ENCODE results near the gene ABHD3.
"Not testable (repeated sequence)": the region's sequence is repeated elsewhere in the genome, so short reads cannot be mapped to it uniquely, and the experiment has no call there.

ABHD3 gene

DNA sequence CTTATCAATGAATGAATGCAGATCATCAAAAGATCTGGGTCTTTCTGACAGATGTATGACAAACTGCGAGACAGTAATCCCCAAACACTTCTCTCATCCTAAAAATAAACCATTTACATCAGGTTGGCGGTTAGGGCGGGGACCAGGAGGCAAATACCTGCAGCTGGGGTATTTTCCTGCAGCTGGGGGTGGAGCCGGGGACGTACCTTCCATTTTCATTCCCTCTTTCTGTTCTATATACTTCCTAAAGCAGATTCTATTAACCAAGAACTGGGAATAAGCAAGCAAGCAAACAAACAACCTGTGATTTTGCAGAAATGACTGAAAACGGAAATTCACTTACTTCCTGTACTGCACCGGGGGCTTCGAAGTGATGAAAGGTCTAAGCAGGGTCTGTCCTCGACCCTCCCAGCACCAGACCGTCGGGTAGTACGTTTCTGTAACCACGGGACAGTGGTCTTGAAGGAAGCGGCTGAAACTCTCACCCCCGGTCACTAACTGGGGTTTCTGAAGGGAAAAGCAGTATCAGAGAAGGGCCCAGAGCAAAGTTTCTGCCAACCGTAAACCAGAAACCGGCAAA, 1.2 kb downstream of the ABHD3 start:
- no peaks in the 10 kb centered on the region for H3K27me3 ChIP-seq (ENCODE audit: control insufficient read depth in 1 of 2, insufficient read depth in 2 of 2, low read length in 2 of 2)
- peaks cover 7 to 15% of the 10 kb centered on the region in 2 donors for H3K4me1 ChIP-seq (ENCODE audit: control insufficient read depth in 1 of 2, insufficient read depth in 2 of 2, low read length in 2 of 2)
- no peaks in the 10 kb centered on the region for H3K9me3 ChIP-seq (ENCODE audit: control insufficient read depth in 1 of 2, low read length in 2 of 2)
- peak overlapping the region; percentile 26 for H3K27ac ChIP-seq (ENCODE audit: low read depth, low read length)
- no peaks in the 10 kb centered on the region for H3K36me3 ChIP-seq (ENCODE audit: control insufficient read depth in 1 of 2, insufficient read depth in 2 of 2, low read length in 2 of 2)
- H3K4me3 ChIP-seq (ENCODE audit: low read depth in 1 of 2, low read length in 2 of 2), result peak overlapping the region; percentile 81 to 94
- H3K9ac ChIP-seq (ENCODE audit: low read depth in 1 of 2, low read length in 2 of 2), result peak overlapping the region; percentile 81 to 97

DNA sequence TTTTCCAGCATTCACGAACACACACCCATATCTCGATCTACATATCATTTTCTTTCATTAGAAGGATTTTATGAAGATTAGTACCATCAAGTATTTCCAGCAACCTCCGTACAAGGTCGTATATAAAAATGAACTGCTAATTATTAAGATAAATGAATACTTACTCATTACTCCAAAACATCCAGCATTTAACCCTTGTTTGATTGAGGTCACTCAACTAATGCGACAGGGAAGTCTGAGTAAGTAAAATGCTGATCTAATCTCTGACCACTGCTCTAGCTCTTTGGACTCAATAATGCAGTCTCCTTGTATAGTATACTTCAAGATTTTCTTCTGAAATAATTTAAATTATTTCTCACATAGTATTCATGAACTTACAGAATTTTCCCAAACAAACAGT, 2.0 kb downstream of the ABHD3 start:
- Histone ChIP-seq H3K4me1 (ENCODE audit: control insufficient read depth in 1 of 2, insufficient read depth in 2 of 2, low read length in 2 of 2) (peaks cover 7 to 15% of the 10 kb centered on the region in 2 donors), H3K36me3 (ENCODE audit: control insufficient read depth in 1 of 2, insufficient read depth in 2 of 2, low read length in 2 of 2) (no peaks in the 10 kb centered on the region), H3K27ac (ENCODE audit: low read depth, low read length) (no peak overlapping the region), H3K9ac (ENCODE audit: low read depth in 1 of 2, low read length in 2 of 2) (no peak overlapping the region), H3K4me3 (ENCODE audit: low read depth in 1 of 2, low read length in 2 of 2) (peak overlapping the region in 1 of 2 donors; percentile 94), H3K9me3 (ENCODE audit: control insufficient read depth in 1 of 2, low read length in 2 of 2) (no peaks in the 10 kb centered on the region), H3K27me3 (ENCODE audit: control insufficient read depth in 1 of 2, insufficient read depth in 2 of 2, low read length in 2 of 2) (no peaks in the 10 kb centered on the region)

DNA sequence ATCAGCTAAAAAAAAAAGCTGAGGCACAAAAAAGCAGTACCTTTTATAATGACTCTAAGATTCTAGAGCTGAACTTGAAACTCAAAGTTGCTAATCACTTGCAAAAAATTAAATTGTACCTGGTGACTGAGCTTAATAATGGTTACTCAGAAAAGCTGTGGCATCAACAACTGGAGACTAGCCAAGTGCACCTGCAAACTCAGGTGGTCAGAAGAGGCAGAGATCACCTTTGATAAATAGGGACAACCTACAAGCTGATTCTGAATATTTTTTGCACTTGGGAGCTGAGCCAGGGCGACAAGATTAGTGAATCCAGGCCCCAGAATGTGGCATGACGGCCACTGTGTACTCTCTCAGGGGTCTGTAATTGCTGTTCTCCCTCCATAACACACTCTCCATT, 3.0 kb downstream of the ABHD3 start:
- no peaks in the 10 kb centered on the region for H3K9me3 ChIP-seq (ENCODE audit: control insufficient read depth in 1 of 2, low read length in 2 of 2)
- no peaks in the 10 kb centered on the region for H3K27me3 ChIP-seq (ENCODE audit: control insufficient read depth in 1 of 2, insufficient read depth in 2 of 2, low read length in 2 of 2)
- no peaks in the 10 kb centered on the region for H3K36me3 ChIP-seq (ENCODE audit: control insufficient read depth in 1 of 2, insufficient read depth in 2 of 2, low read length in 2 of 2)
- no peak overlapping the region for H3K27ac ChIP-seq (ENCODE audit: low read depth, low read length)
- no peak overlapping the region for H3K4me3 ChIP-seq (ENCODE audit: low read depth in 1 of 2, low read length in 2 of 2)
- H3K4me1 ChIP-seq (ENCODE audit: control insufficient read depth in 1 of 2, insufficient read depth in 2 of 2, low read length in 2 of 2), result peaks cover 7 to 15% of the 10 kb centered on the region in 2 donors
- H3K9ac ChIP-seq (ENCODE audit: low read depth in 1 of 2, low read length in 2 of 2), result no peak overlapping the region

DNA sequence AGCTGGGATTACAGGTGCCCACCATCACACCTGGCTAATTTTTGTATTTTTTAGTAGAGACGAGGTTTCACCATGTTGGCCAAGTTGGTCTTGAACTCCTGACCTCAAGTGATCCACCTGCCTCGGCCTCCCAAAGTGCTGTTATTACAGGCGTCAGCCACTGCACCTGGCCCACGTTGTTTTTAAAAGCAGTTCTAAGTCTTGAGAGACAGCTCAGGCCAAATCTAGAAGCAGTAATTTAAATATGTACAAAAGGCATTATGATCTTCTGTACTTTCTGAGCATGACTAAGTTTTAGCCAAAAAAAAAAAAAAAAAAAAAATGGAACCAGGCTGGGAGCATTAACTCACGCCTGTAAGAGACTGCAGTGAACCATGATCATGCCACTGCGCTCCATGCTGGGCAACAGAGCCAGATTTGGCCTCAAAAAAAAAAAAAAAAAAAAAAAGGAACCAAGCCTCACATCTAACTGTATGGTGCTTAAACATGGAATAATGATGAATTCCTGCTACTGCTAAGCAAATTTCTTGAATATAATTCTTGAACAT, 4.0 kb downstream of the ABHD3 start:
- peaks cover 7 to 15% of the 10 kb centered on the region in 2 donors for H3K4me1 ChIP-seq (ENCODE audit: control insufficient read depth in 1 of 2, insufficient read depth in 2 of 2, low read length in 2 of 2)
- no peak overlapping the region for H3K9ac ChIP-seq (ENCODE audit: low read depth in 1 of 2, low read length in 2 of 2)
- no peaks in the 10 kb centered on the region for H3K27me3 ChIP-seq (ENCODE audit: control insufficient read depth in 1 of 2, insufficient read depth in 2 of 2, low read length in 2 of 2)
- no peak overlapping the region for H3K4me3 ChIP-seq (ENCODE audit: low read depth in 1 of 2, low read length in 2 of 2)
- H3K36me3 ChIP-seq (ENCODE audit: control insufficient read depth in 1 of 2, insufficient read depth in 2 of 2, low read length in 2 of 2), result no peaks in the 10 kb centered on the region
- no peaks in the 10 kb centered on the region for H3K9me3 ChIP-seq (ENCODE audit: control insufficient read depth in 1 of 2, low read length in 2 of 2)
- H3K27ac ChIP-seq (ENCODE audit: low read depth, low read length), result no peak overlapping the region

DNA sequence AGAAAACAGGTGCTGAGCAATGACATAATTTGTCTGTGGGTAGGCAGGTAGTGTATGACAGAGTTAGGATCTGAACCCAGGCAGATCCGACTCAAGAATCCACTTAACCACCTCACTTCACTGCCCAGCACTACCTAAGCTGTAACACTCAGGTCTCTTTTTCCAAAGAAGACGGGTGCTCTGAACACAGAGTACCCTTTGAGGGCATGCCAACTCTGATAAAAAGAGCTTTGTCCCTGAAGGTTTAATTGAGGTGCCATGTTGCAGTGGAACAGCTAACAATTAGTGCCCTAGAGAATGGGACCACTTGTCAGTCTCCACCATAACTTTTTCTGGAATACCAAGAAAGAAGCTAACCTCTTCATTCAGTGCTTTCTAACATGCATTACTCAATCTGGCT, 11.3 kb downstream of the ABHD3 start:
- H3K9ac ChIP-seq (ENCODE audit: low read depth in 1 of 2, low read length in 2 of 2), result no peak overlapping the region
- H3K27ac ChIP-seq (ENCODE audit: low read depth, low read length), result no peak overlapping the region
- no peaks in the 10 kb centered on the region for H3K4me1 ChIP-seq (ENCODE audit: control insufficient read depth in 1 of 2, insufficient read depth in 2 of 2, low read length in 2 of 2)
- no peak overlapping the region for H3K4me3 ChIP-seq (ENCODE audit: low read depth in 1 of 2, low read length in 2 of 2)
- peaks cover 0 to 3% of the 10 kb centered on the region in 2 donors for H3K9me3 ChIP-seq (ENCODE audit: control insufficient read depth in 1 of 2, low read length in 2 of 2)
- H3K27me3 ChIP-seq (ENCODE audit: control insufficient read depth in 1 of 2, insufficient read depth in 2 of 2, low read length in 2 of 2), result no peaks in the 10 kb centered on the region
- H3K36me3 ChIP-seq (ENCODE audit: control insufficient read depth in 1 of 2, insufficient read depth in 2 of 2, low read length in 2 of 2), result peaks cover 7 to 20% of the 10 kb centered on the region in 2 donors

DNA sequence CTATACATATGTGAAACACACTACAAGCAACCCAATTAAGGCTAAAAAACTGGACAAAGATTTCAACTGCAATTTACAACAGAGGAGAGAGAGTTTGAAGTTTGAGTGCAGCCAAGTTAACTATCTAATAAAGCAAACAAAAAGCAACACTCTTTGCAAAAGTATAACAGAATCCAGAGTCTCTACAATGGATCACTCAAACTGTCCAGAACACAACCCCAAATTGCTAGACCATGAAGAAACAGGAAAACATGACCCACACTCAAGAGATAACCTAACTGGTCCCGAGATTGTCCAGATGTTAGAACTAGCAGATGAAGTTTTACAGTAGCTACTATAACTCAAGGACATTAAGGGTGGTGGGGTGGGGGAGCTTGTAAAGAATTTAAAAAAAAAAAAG, 14.8 kb downstream of the ABHD3 start:
- Histone ChIP-seq H3K9me3 (ENCODE audit: control insufficient read depth in 1 of 2, low read length in 2 of 2) (peaks cover 0 to 3% of the 10 kb centered on the region in 2 donors), H3K27ac (ENCODE audit: low read depth, low read length) (no peak overlapping the region), H3K4me3 (ENCODE audit: low read depth in 1 of 2, low read length in 2 of 2) (no peak overlapping the region), H3K4me1 (ENCODE audit: control insufficient read depth in 1 of 2, insufficient read depth in 2 of 2, low read length in 2 of 2) (peaks cover 11% of the 10 kb centered on the region in 2 donors), H3K9ac (ENCODE audit: low read depth in 1 of 2, low read length in 2 of 2) (no peak overlapping the region), H3K27me3 (ENCODE audit: control insufficient read depth in 1 of 2, insufficient read depth in 2 of 2, low read length in 2 of 2) (no peaks in the 10 kb centered on the region), H3K36me3 (ENCODE audit: control insufficient read depth in 1 of 2, insufficient read depth in 2 of 2, low read length in 2 of 2) (peaks cover 12 to 19% of the 10 kb centered on the region in 2 donors)

DNA sequence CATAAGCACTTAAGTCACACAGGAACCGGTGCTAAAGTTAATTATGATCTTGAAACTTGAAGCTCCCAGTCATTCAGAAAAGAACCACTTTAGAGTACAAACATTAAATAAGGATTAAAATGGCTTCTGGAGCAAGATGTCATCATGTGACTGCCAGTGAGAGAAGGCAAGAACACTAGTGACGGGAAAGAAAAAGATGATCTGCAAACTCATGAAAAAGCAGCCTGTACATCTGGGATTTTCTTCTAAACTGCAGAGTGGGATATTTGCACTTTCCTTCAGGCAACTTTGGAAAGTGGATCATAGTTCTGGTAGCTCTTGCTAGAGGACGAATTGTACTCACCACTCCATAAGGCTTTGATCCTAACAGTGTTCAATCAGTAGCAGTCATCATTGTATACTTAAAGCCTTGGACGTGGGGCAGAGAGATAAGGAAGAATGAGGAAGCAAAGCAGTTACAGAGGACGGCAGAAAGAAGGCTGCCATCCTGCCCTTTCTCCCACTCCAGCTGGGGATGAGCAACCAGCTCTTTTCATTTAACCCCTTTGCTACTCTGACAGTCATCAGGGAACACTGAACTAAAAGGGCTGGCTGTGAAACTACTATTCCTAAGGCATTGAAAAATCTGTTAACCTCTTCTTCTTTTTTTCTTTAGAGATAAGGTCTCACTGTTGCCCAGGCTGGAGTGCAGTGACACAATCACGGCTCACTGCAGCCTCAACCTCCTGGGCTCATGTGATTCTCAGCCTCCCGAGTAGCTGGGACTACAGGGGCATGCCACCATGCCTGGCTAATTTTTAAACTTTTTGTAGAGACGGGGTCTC, 18.1 kb downstream of the ABHD3 start:
- Histone ChIP-seq H3K9ac (ENCODE audit: low read depth in 1 of 2, low read length in 2 of 2) (no peak overlapping the region), H3K27ac (ENCODE audit: low read depth, low read length) (no peak overlapping the region), H3K36me3 (ENCODE audit: control insufficient read depth in 1 of 2, insufficient read depth in 2 of 2, low read length in 2 of 2) (peaks cover 3 to 5% of the 10 kb centered on the region in 2 donors), H3K9me3 (ENCODE audit: control insufficient read depth in 1 of 2, low read length in 2 of 2) (peaks cover 0 to 3% of the 10 kb centered on the region in 2 donors), H3K4me3 (ENCODE audit: low read depth in 1 of 2, low read length in 2 of 2) (peak overlapping the region in 1 of 2 donors; percentile 33), H3K27me3 (ENCODE audit: control insufficient read depth in 1 of 2, insufficient read depth in 2 of 2, low read length in 2 of 2) (no peaks in the 10 kb centered on the region), H3K4me1 (ENCODE audit: control insufficient read depth in 1 of 2, insufficient read depth in 2 of 2, low read length in 2 of 2) (peaks cover 21% of the 10 kb centered on the region in 2 donors)

DNA sequence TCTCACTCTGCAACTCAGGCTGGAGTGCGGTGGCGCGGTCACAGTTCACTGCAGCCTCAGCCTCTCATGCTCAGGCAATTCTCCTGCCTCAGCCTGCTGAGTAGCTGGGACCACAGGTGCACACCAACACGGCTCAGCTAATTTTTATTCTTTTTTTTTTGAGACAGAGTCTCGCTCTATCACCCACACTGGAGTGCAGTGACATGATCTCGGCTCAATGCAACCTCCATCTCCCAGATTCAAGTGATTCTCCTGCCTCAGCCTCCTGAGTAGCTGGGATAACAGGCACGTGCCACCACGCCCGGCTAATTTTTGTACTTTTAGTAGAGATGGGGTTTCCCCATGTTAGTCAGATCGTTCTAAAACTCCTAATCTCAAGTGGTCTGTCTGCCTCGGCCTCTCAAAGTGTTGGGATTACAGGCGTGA, 19.0 kb downstream of the ABHD3 start:
- not testable (repeated sequence) for H3K9ac ChIP-seq (ENCODE audit: low read depth in 1 of 2, low read length in 2 of 2); H3K9me3 ChIP-seq (ENCODE audit: control insufficient read depth in 1 of 2, low read length in 2 of 2); H3K27ac ChIP-seq (ENCODE audit: low read depth, low read length); H3K4me3 ChIP-seq (ENCODE audit: low read depth in 1 of 2, low read length in 2 of 2); H3K27me3 ChIP-seq (ENCODE audit: control insufficient read depth in 1 of 2, insufficient read depth in 2 of 2, low read length in 2 of 2); H3K36me3 ChIP-seq (ENCODE audit: control insufficient read depth in 1 of 2, insufficient read depth in 2 of 2, low read length in 2 of 2)
- peaks cover 21 to 22% of the 10 kb centered on the region in 2 donors for H3K4me1 ChIP-seq (ENCODE audit: control insufficient read depth in 1 of 2, insufficient read depth in 2 of 2, low read length in 2 of 2)

DNA sequence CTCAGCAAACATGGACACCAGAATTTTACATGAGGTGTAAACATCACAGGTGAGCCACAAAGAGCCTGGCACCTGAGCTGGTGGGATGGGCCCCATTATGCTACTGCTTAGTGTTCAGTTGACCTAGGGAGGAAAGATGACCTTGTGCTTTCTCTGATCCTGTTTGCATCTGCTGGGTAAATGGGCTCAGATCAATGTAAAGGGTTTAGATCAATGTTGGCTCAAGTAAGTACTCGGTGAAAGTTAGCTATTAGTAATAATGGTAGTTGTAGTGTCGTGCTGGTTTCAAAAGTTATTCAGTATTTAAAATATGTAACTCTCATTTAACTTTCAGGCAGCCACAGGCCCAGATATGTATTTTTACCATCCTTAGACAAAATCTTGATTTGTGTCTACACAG, 19.8 kb downstream of the ABHD3 start:
- H3K9me3 ChIP-seq (ENCODE audit: control insufficient read depth in 1 of 2, low read length in 2 of 2), result peaks cover 0 to 2% of the 10 kb centered on the region in 2 donors
- H3K36me3 ChIP-seq (ENCODE audit: control insufficient read depth in 1 of 2, insufficient read depth in 2 of 2, low read length in 2 of 2), result peaks cover 0 to 5% of the 10 kb centered on the region in 2 donors
- H3K27me3 ChIP-seq (ENCODE audit: control insufficient read depth in 1 of 2, insufficient read depth in 2 of 2, low read length in 2 of 2), result no peaks in the 10 kb centered on the region
- H3K4me3 ChIP-seq (ENCODE audit: low read depth in 1 of 2, low read length in 2 of 2), result no peak overlapping the region
- H3K9ac ChIP-seq (ENCODE audit: low read depth in 1 of 2, low read length in 2 of 2), result no peak overlapping the region
- no peak overlapping the region for H3K27ac ChIP-seq (ENCODE audit: low read depth, low read length)
- peaks cover 21 to 25% of the 10 kb centered on the region in 2 donors for H3K4me1 ChIP-seq (ENCODE audit: control insufficient read depth in 1 of 2, insufficient read depth in 2 of 2, low read length in 2 of 2)

DNA sequence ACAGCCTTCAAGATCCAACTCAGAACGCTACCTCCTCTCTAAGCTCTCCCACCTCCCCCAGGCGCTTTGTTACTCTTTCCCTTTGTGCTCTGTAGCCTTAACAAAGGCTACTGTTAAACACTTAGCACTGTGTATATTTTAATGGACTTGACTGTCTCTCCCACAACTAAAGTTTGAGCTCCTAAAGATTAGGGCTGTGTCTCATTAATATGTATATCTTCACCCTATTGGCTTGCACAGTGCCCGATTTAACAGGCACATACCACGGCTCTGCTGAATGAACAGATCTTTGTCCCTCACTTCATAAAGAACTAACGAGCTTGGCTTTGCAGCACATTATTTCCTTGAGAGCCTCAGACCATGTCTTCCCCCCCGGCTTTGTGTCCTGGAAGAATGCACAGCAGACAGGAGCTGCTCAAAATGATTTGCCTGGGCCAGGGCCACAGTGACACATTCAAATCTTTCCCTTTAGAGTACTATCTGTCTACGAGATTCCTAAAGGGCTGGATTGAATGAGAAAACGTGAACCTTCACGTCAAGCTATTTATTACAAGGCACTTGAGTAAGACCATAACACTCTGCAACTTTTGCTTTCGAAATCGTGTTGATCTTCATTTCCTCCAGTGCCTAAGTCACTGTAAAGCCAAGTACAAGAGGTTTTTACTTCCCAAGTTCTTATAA, 22.1 kb downstream of the ABHD3 start:
- H3K9ac ChIP-seq (ENCODE audit: low read depth in 1 of 2, low read length in 2 of 2), result peak overlapping the region; percentile 62 to 69
- peak overlapping the region; percentile 56 to 70 for H3K4me3 ChIP-seq (ENCODE audit: low read depth in 1 of 2, low read length in 2 of 2)
- H3K9me3 ChIP-seq (ENCODE audit: control insufficient read depth in 1 of 2, low read length in 2 of 2), result no peaks in the 10 kb centered on the region
- H3K4me1 ChIP-seq (ENCODE audit: control insufficient read depth in 1 of 2, insufficient read depth in 2 of 2, low read length in 2 of 2), result peaks cover 21 to 30% of the 10 kb centered on the region in 2 donors
- no peaks in the 10 kb centered on the region for H3K27me3 ChIP-seq (ENCODE audit: control insufficient read depth in 1 of 2, insufficient read depth in 2 of 2, low read length in 2 of 2)
- no peaks in the 10 kb centered on the region for H3K36me3 ChIP-seq (ENCODE audit: control insufficient read depth in 1 of 2, insufficient read depth in 2 of 2, low read length in 2 of 2)
- peak overlapping the region; percentile 73 for H3K27ac ChIP-seq (ENCODE audit: low read depth, low read length)
